Lower lobe of right lung (tissue), 2 donors: ENCODE measurements around the gene PNPLA1. TPM values are rescaled to one million over a fixed set of nuclear protein-coding genes. Genes with fewer than 3 reads are reported as not detected.

Experiments used
- ATAC-seq, 2 donors: fragments of 200-7000 bp; cut with Tn5 transposase; one replicate each; pipeline ENCODE4 v1.9.1; 2020 to 2022; ENCODE audit warnings: mild to moderate bottlenecking in 2 of 2, moderate library complexity in 2 of 2
- DNase-seq: peaks from one replicate; pipeline ENCODE4 v3.0.0-alpha.2; 2020
- H3K27ac ChIP-seq: fragments of 200-600 bp; one replicate; pipeline ENCODE4 v1.8.0; 2022
- H3K27me3 ChIP-seq: fragments of 200-600 bp; one replicate; pipeline ENCODE4 v1.8.0; 2022; ENCODE audit warnings: low read depth
- H3K36me3 ChIP-seq: fragments of 200-600 bp; one replicate; pipeline ENCODE4 v1.8.0; 2022; ENCODE audit warnings: mild to moderate bottlenecking
- H3K4me1 ChIP-seq: fragments of 200-600 bp; one replicate; pipeline ENCODE4 v1.8.0; 2022
- H3K4me3 ChIP-seq: fragments of 200-600 bp; one replicate; pipeline ENCODE4 v1.8.0; 2022; ENCODE audit warnings: mild to moderate bottlenecking
- H3K9me3 ChIP-seq: fragments of 200-600 bp; one replicate; pipeline ENCODE4 v1.8.0; 2022
- intact Hi-C: fragments of 100-400 bp; cut with DNase I; formaldehyde crosslinking; loops from one replicate; pipeline ENCODE4 v1.11.0; 2022
- total RNA-seq: library from RNA; stranded (reverse); fragmentation: NEBNext Ultra II Directional; extraction: Animal tissue kit (Norgen Biotek cat#: 25700); gene quantifications from one replicate; pipeline ENCODE4 v1.2.1, GENCODE V29; 2021
- TF ChIP-seq, protein P1 (sequence below): fragments of 200-600 bp; IDR thresholded peaks from one replicate; pipeline ENCODE4 v1.8.0; 2022; ENCODE audit warnings: antibody characterized with exemption, mild to moderate bottlenecking
- donor health status: DM: no; HTN: yes; CAD: no; lungs with severe emphysema.

Gene PNPLA1
- total RNA-seq, 1 donor from 2014 or later, result 0.27 TPM

DNA sequence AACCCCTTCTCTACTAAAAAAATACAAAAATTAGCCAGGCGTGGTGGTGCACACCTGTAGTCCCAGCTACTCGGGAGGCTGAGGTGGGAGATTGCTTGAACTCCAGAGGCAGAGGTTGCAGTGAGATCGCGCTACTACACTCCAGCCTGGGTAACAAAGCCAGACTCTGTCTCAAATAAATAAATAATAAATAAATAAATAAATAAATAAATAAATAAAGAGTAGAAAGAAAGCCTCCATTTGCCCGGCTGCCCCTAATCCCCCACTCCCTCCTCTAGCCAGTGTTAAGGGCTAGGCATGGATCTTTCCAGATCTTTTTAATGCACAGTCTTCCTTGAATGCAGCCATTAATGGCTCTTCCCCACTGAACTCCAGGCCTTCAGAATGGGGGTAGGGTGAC lies 3.2 kb downstream of the PNPLA1 start:
- Histone ChIP-seq H3K9me3 (no peaks in the 10 kb centered on the region), H3K36me3 (no peaks in the 10 kb centered on the region), H3K4me1 (no peaks in the 10 kb centered on the region), H3K27ac (no peak overlapping the region), H3K27me3 (peaks cover 27% of the 10 kb centered on the region), H3K4me3 (no peak overlapping the region)
- TF ChIP-seq, protein P1, sequence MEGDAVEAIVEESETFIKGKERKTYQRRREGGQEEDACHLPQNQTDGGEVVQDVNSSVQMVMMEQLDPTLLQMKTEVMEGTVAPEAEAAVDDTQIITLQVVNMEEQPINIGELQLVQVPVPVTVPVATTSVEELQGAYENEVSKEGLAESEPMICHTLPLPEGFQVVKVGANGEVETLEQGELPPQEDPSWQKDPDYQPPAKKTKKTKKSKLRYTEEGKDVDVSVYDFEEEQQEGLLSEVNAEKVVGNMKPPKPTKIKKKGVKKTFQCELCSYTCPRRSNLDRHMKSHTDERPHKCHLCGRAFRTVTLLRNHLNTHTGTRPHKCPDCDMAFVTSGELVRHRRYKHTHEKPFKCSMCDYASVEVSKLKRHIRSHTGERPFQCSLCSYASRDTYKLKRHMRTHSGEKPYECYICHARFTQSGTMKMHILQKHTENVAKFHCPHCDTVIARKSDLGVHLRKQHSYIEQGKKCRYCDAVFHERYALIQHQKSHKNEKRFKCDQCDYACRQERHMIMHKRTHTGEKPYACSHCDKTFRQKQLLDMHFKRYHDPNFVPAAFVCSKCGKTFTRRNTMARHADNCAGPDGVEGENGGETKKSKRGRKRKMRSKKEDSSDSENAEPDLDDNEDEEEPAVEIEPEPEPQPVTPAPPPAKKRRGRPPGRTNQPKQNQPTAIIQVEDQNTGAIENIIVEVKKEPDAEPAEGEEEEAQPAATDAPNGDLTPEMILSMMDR, result no peak
- ATAC-seq (no peak), DNase-seq (no peak)
- intact Hi-C loops, result no loop called here

DNA sequence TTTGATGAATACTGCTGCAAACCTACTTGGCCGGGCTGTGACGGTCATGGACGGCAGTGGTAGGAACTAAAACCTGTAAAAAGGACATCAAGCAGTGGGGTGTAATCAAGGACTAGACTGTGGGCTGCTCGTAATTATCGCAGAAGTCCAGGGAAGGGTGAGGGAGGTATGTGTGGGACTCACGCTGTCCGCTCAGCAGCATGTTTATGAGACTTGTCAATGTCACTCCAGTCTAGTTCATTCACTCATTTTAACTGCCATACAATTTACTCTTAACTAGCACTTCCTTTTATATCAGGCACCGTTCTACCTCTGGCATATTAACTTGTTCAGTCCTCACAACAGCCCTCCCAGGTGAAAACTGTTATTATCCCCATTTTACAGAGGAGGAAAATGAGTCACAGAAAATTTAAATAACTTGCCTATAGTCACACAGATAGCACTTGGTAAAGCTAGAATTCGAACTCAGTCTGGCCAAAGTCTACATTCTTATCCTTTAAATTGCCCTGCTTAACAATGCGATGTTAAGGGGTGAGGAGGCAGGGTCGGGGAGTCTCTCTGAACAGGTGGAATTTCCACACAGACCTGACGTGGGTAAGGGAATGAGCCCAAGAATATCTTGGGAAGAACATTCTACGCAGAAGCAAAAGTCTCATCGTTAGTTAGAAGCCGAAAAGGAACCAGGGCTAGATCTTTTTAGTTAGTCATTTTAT lies 4.1 kb downstream of the PNPLA1 start:
- peaks cover 27% of the 10 kb centered on the region for H3K27me3 ChIP-seq
- ATAC-seq (no peak), DNase-seq (no peak)
- H3K4me1 ChIP-seq, result no peaks in the 10 kb centered on the region
- no peak overlapping the region for H3K27ac ChIP-seq
- intact Hi-C loops, result no loop called here
- H3K9me3 ChIP-seq, result no peaks in the 10 kb centered on the region
- TF ChIP-seq, protein P1, result no peak
- H3K4me3 ChIP-seq, result no peak overlapping the region
- no peaks in the 10 kb centered on the region for H3K36me3 ChIP-seq

GRCh38 chr6:36276581-36277536 lies 7.0 kb downstream of the PNPLA1 start:
- intact Hi-C loops, result no loop called here
- Histone ChIP-seq H3K27ac (no peak overlapping the region), H3K27me3 (peaks cover 21% of the 10 kb centered on the region), H3K4me1 (no peaks in the 10 kb centered on the region), H3K4me3 (no peak overlapping the region), H3K9me3 (no peaks in the 10 kb centered on the region), H3K36me3 (no peaks in the 10 kb centered on the region)
- DNase-seq (no peak), ATAC-seq (no peak)
- TF ChIP-seq, protein P1, result no peak

- H3K4me1 ChIP-seq, result no peaks in the 10 kb centered on the region
- H3K4me3 ChIP-seq, result no peak overlapping the region
- TF ChIP-seq, protein P1, result no peak
- H3K36me3 ChIP-seq, result no peaks in the 10 kb centered on the region
- peaks cover 9% of the 10 kb centered on the region for H3K27me3 ChIP-seq
- DNase-seq, result no peak
- intact Hi-C loops, result no loop called here
- no peak for ATAC-seq
- no peak overlapping the region for H3K27ac ChIP-seq
- no peaks in the 10 kb centered on the region for H3K9me3 ChIP-seq
Observed at GRCh38 chr6:36277946-36278470, 8.1 kb downstream of the PNPLA1 start.

GRCh38 chr6:36280467-36280866 lies 10.6 kb downstream of the PNPLA1 start:
- peaks cover 17% of the 10 kb centered on the region for H3K27me3 ChIP-seq
- no peak overlapping the region for H3K4me3 ChIP-seq
- TF ChIP-seq, protein P1, result no peak
- DNase-seq (no peak), ATAC-seq (no peak)
- intact Hi-C loops, result no loop called here
- no peaks in the 10 kb centered on the region for H3K4me1 ChIP-seq
- H3K9me3 ChIP-seq, result no peaks in the 10 kb centered on the region
- no peaks in the 10 kb centered on the region for H3K36me3 ChIP-seq
- no peak overlapping the region for H3K27ac ChIP-seq
